H9 (cell line): ENCODE results near the gene NLGN3. TPM values are rescaled to one million over a fixed set of nuclear protein-coding genes. Genes with fewer than 3 reads are reported as not detected.

ENCODE experiments used
- DNase-seq: peaks from one replicate; pipeline ENCODE4 v3.0.0-alpha.2; 2017
- H2AFZ ChIP-seq: one replicate; pipeline ENCODE4 v1.6.1; 2013; ENCODE audit warnings: mild to moderate bottlenecking, low read length, control low read depth, moderate library complexity
- H2AK5ac ChIP-seq: 2 replicates; pipeline ENCODE4 v1.6.1; 2013; ENCODE audit warnings: low read length, control low read depth, mixed read lengths; ENCODE audit not compliant: insufficient read length
- H2BK120ac ChIP-seq: one replicate; pipeline ENCODE4 v1.6.1; 2013; ENCODE audit warnings: low read depth, mild to moderate bottlenecking, low read length, control low read depth, inconsistent platforms; ENCODE audit not compliant: poor library complexity, severe bottlenecking
- H2BK12ac ChIP-seq: 2 replicates; pipeline ENCODE4 v1.6.1; 2013; ENCODE audit warnings: low read length, control low read depth, mixed read lengths, low read depth; ENCODE audit not compliant: insufficient read length
- H2BK15ac ChIP-seq: 2 replicates; pipeline ENCODE4 v1.6.1; 2013; ENCODE audit warnings: low read depth, low read length, control low read depth
- H2BK20ac ChIP-seq: one replicate; pipeline ENCODE4 v1.6.1; 2013; ENCODE audit warnings: low read depth, mild to moderate bottlenecking, low read length, control low read depth, inconsistent platforms; ENCODE audit not compliant: poor library complexity, severe bottlenecking
- H2BK5ac ChIP-seq: 2 replicates; pipeline ENCODE4 v1.6.1; 2013; ENCODE audit warnings: low read length, control low read depth, mixed read lengths; ENCODE audit not compliant: insufficient read length
- H3K14ac ChIP-seq: 2 replicates; pipeline ENCODE4 v1.6.1; 2013; ENCODE audit warnings: low read length, control low read depth; ENCODE audit not compliant: insufficient read depth
- H3K18ac ChIP-seq: 2 replicates; pipeline ENCODE4 v1.6.1; 2013; ENCODE audit warnings: low read depth, mild to moderate bottlenecking, mixed read lengths, low read length, control low read depth; ENCODE audit not compliant: insufficient read length
- H3K23ac ChIP-seq: 2 replicates; pipeline ENCODE4 v1.6.1; 2013; ENCODE audit warnings: low read length, control low read depth, mixed read lengths, low read depth; ENCODE audit not compliant: insufficient read length
- H3K23me2 ChIP-seq: 2 replicates; pipeline ENCODE4 v1.6.1; 2013; ENCODE audit warnings: low read depth, mild to moderate bottlenecking, mixed read lengths, low read length, control low read depth; ENCODE audit not compliant: insufficient read length, poor library complexity, severe bottlenecking
- H3K27ac ChIP-seq: 2 replicates; pipeline ENCODE4 v1.5.1; 2013; ENCODE audit warnings: low read length, control low read depth, mixed read lengths, low read depth; ENCODE audit not compliant: insufficient read length
- H3K27me3 ChIP-seq: 2 replicates; pipeline ENCODE4 v1.6.1; 2013; ENCODE audit warnings: low read length, control low read depth, inconsistent platforms; ENCODE audit not compliant: insufficient read depth
- H3K4ac ChIP-seq: 2 replicates; pipeline ENCODE4 v1.6.1; 2013; ENCODE audit warnings: low read depth, mild to moderate bottlenecking, control low read depth, inconsistent platforms, low read length, moderate library complexity
- H3K4me1 ChIP-seq: 2 replicates; pipeline ENCODE4 v1.6.1; 2013; ENCODE audit warnings: low read length, control low read depth, inconsistent platforms; ENCODE audit not compliant: insufficient read depth
- H3K4me2 ChIP-seq: 2 replicates; pipeline ENCODE4 v1.6.1; 2013; ENCODE audit warnings: low read length, control low read depth, mixed read lengths; ENCODE audit not compliant: insufficient read length, insufficient read depth
- H3K56ac ChIP-seq: 2 replicates; pipeline ENCODE4 v1.6.1; 2013; ENCODE audit warnings: low read depth, mild to moderate bottlenecking, mixed read lengths, low read length, control low read depth; ENCODE audit not compliant: insufficient read length
- H3K79me1 ChIP-seq: 2 replicates; pipeline ENCODE4 v1.6.1; 2013; ENCODE audit warnings: low read depth, mild to moderate bottlenecking, moderate library complexity, low read length, control low read depth, inconsistent platforms; ENCODE audit not compliant: insufficient read depth, poor library complexity, severe bottlenecking
- H3K79me2 ChIP-seq: 2 replicates; pipeline ENCODE4 v1.6.1; 2013; ENCODE audit warnings: low read length, control low read depth, inconsistent platforms; ENCODE audit not compliant: insufficient read depth
- H3K9ac ChIP-seq: 2 replicates; pipeline ENCODE4 v1.6.1; 2013; ENCODE audit warnings: low read length, control low read depth, mixed read lengths; ENCODE audit not compliant: insufficient read length; ENCODE audit errors: extremely low read depth
- H3K9me3 ChIP-seq: one replicate; pipeline ENCODE4 v1.6.1; 2013; ENCODE audit warnings: low read depth, low read length, inconsistent platforms; ENCODE audit not compliant: control insufficient read depth
- H3T11ph ChIP-seq: one replicate; pipeline ENCODE4 v1.6.1; 2013; ENCODE audit warnings: mild to moderate bottlenecking, low read length, control low read depth, inconsistent platforms
- H4K20me1 ChIP-seq: one replicate; pipeline ENCODE4 v1.6.1; 2013; ENCODE audit not compliant: control insufficient read depth, insufficient read length, insufficient read depth
- H4K5ac ChIP-seq: 2 replicates; pipeline ENCODE4 v1.6.1; 2013; ENCODE audit warnings: low read depth, mild to moderate bottlenecking, mixed read lengths, low read length, control low read depth; ENCODE audit not compliant: insufficient read length
- H4K8ac ChIP-seq: replicated peaks from 2 replicates; pipeline ENCODE4 v1.6.1; 2013; ENCODE audit warnings: low read length, control low read depth, mixed read lengths, low read depth; ENCODE audit not compliant: insufficient read length
- H4K91ac ChIP-seq: 2 replicates; pipeline ENCODE4 v1.6.1; 2013; ENCODE audit warnings: low read depth, mild to moderate bottlenecking, moderate library complexity, mixed read lengths, low read length, control low read depth; ENCODE audit not compliant: insufficient read length
- H3K27ac Mint-ChIP-seq, 3 experiments: 2 replicates in 2 of 3; 3 replicates in 1 of 3; pipeline ENCODE4 v1.8.0; 2020 to 2021; ENCODE audit warnings: mixed read lengths in 3 of 3, mild to moderate bottlenecking in 1 of 3, moderate library complexity in 1 of 3
- H3K27me3 Mint-ChIP-seq: 2 replicates; pipeline ENCODE4 v1.8.0; 2021; ENCODE audit warnings: low read depth, mild to moderate bottlenecking, moderate library complexity, mixed read lengths
- H3K36me3 Mint-ChIP-seq, 3 experiments: 2 replicates in 2 of 3; 3 replicates in 1 of 3; pipeline ENCODE4 v1.8.0; 2020 to 2021; ENCODE audit warnings: low read depth in 3 of 3, mixed read lengths in 3 of 3; ENCODE audit not compliant: insufficient read depth in 1 of 3
- H3K4me1 Mint-ChIP-seq, 2 experiments: 2 replicates each; pipeline ENCODE4 v1.8.0; 2020; ENCODE audit warnings: mixed read lengths in 2 of 2
- H3K4me3 Mint-ChIP-seq, 2 experiments: 2 replicates in 1 of 2; 3 replicates in 1 of 2; pipeline ENCODE4 v1.8.0; 2020 to 2021; ENCODE audit warnings: mild to moderate bottlenecking in 2 of 2, mixed read lengths in 2 of 2, moderate library complexity in 1 of 2
- H3K9me3 Mint-ChIP-seq, 2 experiments: 2 replicates in 1 of 2; 3 replicates in 1 of 2; pipeline ENCODE4 v1.8.0; 2020; ENCODE audit warnings: mild to moderate bottlenecking in 2 of 2, mixed read lengths in 2 of 2, moderate library complexity in 1 of 2
- CTCF ChIP-seq: fragments of 200-600 bp; sonication (generic); conservative IDR thresholded peaks from 3 replicates; pipeline ENCODE4 v1.8.0; 2021; ENCODE audit warnings: antibody characterized with exemption, mild to moderate bottlenecking
- WGBS: extraction: QIAGEN DNeasy Blood & Tissue Kit; methylation state at CpG from one replicate; pipeline ENCODE4 v1.1.7; 2013; ENCODE audit warnings: missing lambda C conversion rate, low lambda C conversion rate, mixed read lengths; ENCODE audit not compliant: insufficient read length; ENCODE audit errors: extremely low coverage; 5-methylcytosine and 5-hydroxymethylcytosine counted together
- total RNA-seq: library from RNA; stranded (reverse); gene quantifications from 2 replicates; pipeline ENCODE4 v1.2.1, GENCODE V29; 2021

The NLGN3 gene
- total RNA-seq, 1 experiment from 2014 or later: 3.6 TPM

- H3K36me3 Mint-ChIP-seq: peaks cover 18 to 43% (median 20%) of the 10 kb centered on the region in 3 experiments
- Histone ChIP-seq H2BK20ac (no peak overlapping the region), H2AFZ (no peak overlapping the region), H3K56ac (no peak overlapping the region), H3K79me2 (no peaks in the 10 kb centered on the region), H2BK12ac (no peak overlapping the region), H3K9me3 (peaks cover 31% of the 10 kb centered on the region), H4K5ac (no peak overlapping the region), H3K27me3 (no peaks in the 10 kb centered on the region), H3K14ac (no peak overlapping the region), H4K20me1 (peaks cover 2% of the 10 kb centered on the region), H3K27ac (no peak overlapping the region), H3K4me2 (no peak overlapping the region), H3K18ac (no peak overlapping the region), H2BK5ac (no peak overlapping the region), H4K8ac (no peak overlapping the region), H3K23ac (no peak overlapping the region), H4K91ac (no peak overlapping the region), H3K4ac (no peak overlapping the region), H3K79me1 (no peaks in the 10 kb centered on the region), H2BK15ac (no peak overlapping the region), H3K4me1 (no peaks in the 10 kb centered on the region; the same call in 1 of the 2 replicates), H2BK120ac (no peak overlapping the region), H3T11ph (no peak overlapping the region), H2AK5ac (no peak overlapping the region), H3K9ac (no peak overlapping the region), H3K23me2 (peaks cover 6% of the 10 kb centered on the region)
- no CpG with 5 or more reads among the region's 6 CpGs for WGBS
- H3K27me3 Mint-ChIP-seq: peaks cover 6% of the 10 kb centered on the region
- peaks cover 53 to 77% of the 10 kb centered on the region in 2 experiments for H3K9me3 Mint-ChIP-seq
- peaks cover 15 to 19% of the 10 kb centered on the region in 2 experiments for H3K4me1 Mint-ChIP-seq
- no peak for DNase-seq
- TF ChIP-seq CTCF: no peak
- H3K27ac Mint-ChIP-seq: no peak overlapping the region
- no peak overlapping the region for H3K4me3 Mint-ChIP-seq
Measured at GRCh38 chrX:71143508-71143907, 1.1 kb upstream of the NLGN3 start.
